ENCODE data around the gene NTHL1.

Gene NTHL1

DNA sequence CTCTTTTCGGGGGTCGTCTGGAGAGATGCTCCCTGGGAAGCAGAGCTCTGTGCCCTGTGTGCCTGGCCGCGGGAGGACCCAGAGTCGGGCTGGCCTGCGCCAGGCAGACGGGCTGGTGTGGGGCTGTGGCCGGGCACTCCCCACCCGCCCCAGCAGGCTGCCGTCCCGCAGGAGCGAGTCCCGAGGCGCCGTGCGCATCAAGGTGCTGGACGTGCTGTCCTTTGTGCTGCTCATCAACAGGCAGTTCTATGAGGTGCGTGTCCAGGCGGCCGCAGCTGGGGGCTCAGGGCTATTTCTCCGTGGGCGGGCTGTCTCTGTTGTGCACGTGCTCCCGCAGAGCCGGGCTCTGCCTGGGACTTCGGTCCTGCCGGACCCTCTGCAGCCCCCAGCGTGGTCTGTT lies 15.2 kb upstream of the NTHL1 start:
- DNase-seq, result no peak

DNA sequence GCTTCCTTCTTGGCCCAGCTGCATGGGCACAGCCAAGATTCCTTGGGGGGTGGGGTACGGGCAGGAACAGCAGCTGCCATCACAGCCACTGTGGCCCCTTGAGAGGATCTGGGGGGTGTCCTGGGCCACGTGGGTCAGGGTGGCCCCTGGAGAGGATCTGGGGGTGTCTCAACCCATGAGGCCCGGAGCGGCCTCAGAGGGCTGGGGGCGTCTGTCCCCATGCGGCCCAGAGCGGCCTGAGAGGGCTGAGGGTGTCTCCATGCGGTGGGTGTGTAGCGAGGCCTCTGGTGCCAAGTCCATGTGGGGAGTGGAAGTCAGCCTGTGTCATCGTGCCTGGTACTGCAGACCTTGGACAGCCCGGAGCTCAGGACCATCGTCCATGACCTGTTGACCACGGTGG lies 13.9 kb upstream of the NTHL1 start:
- DNase-seq, result no peak

DNA sequence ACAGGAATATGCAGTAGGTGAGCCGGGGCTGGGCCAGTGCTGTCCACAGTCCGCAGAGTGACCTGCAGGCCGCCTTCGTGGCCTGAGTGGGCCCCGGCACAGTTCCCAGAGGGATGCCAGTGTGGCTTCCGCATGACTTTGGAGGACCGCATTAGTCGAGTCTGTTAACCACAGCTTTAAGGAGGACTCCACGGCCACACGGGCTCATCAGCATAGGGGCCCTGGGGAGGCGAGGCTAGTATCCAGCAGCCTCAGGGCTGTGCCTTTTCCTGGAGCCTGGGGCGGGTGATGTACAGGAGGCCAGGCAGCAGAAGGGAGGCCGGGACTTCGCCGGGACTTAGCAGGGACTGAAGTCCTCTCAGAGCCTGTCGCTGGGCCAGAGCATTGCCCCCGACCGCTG lies 13.4 kb upstream of the NTHL1 start:
- no peak for DNase-seq

DNA sequence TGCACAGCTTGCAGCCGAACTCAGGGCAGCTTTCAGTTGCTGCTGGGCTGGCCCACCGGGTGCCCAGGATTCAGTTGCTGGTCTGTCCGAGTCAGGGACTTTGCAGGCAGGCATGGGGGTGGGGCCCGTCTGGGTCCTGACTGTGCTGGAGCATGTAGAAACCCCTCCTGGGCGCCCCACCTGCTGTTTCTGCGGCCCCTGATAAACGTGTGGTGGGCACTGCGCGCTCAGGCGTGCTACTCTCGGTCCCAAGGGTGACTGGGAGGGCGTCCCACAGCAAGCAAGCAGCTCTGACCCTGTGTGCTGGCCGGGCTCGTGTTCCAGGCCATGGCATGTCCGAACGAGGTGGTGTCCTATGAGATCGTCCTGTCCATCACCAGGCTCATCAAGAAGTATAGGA lies 12.7 kb upstream of the NTHL1 start:
- DNase-seq, result no peak

DNA sequence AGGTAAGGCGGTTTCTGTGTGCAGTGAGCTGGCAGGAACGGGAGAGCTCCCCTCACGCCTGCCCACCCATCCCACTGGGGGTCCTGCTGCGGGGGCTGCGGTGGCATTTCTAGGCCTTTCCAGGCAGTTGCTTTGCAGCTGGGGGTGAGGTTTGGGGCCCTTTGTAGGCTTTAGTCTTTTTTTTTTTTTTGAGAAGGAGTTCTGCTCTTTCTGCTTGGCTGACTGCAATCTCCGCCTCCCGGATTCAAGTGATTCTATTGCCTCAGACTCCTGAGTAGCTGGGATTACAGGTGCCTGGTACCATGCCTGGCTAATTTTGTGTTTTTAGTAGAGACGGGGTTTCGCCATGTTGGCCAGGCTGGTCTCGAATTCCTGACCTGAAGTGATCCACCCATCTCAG lies 11.2 kb upstream of the NTHL1 start:
- DNase-seq, result no peak

DNA sequence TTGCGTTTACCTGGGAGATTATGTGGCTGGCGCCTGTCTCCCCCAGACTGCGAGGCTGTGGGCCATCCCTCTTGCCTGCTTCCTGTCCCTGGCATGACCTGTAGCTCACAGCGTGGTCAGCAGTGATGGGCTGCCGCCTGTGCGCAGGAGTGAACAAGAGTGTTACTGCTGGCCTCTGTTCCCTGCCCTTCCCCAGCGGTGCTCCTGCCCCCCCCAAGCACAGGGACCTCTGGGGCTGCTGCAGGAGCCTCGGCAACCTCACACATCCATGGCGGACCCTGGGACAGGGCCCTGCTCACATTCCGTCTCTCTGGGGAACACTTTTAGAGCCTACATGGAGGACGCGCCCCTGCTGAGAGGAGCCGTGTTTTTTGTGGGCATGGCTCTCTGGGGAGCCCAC lies 10.8 kb upstream of the NTHL1 start:
- no peak for DNase-seq

DNA sequence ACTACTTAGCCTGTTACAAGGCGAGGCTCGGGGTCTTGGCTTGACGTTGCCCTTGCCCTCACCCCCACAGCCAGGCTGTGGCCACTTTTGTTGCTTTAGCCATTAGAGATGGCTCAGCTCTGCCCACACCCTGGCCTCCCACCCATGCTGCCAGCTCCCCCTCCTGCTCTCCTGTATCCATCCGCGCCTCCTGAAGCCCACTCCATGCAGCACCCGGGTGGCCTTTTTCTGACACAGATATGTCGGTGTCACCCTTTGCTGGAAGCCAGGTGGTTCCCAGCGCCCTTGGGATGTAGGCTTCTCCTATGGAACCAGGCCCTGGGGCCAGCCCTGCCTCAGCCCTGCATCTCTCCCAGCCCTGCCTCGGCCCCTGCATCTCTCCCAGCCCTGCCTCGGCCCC lies 9.8 kb upstream of the NTHL1 start:
- DNase-seq, result no peak

GRCh38 chr16:2056681-2057407 lies 9.2 kb upstream of the NTHL1 start:
- no peak for DNase-seq

DNA sequence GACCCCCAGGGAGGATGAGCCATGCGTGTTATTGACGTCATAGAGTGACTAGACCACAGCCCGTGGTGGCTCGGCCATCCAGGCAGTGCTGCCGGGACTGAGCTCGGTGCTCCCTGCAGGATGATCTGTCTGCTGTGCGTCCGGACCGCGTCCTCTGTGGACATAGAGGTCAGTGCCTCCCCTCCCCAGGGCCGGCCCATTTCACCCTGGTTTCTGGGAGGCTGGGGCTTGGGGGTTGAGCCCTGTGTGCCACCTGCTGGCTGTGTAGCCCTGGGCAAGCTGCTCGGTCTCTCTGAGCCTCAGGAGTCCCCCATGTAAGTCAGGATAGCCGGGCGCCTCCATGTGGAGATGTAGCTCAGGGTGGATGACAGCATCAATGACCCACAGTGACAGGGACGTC lies 8.4 kb upstream of the NTHL1 start:
- DNase-seq, result no peak

DNA sequence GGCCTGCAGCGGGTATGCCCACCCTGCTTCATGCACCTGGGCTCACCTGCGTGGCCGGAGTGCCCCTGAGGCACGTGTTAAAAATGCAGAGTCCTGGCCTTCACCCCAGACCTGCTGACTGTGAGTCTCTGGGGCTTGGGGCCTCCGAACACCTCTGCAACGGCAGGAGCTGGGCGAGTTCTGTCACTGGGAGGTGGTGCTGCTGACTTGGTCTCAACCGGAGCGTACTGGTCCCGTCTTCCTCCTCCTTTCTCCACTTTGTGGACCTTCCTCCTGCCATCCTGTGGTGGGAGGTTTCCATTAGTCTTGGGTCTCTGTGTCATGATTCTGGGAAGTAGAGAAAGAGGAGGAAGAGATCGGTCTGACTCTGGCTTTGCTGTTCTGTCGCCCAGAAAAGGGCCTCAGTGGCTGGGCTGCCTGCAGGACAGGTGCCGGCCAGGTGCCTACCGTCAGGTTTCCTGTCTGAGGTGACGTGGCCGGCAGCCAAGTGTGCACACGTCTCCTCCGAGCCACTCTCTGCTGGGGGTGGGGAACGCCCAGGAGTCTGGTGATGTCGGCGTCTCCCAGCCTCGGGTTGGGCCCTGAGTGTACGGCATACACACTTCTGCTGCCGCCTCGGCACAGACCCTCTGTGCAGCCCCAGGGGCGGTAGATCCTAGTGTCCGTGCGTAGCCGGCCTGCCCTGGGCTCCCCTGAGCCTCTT lies 7.1 kb upstream of the NTHL1 start:
- no peak for DNase-seq

- DNase-seq, result no peak
These were observed 6.3 kb upstream of the NTHL1 start for GRCh38 chr16:2053897-2054296.

- no peak for DNase-seq
These were observed 5.6 kb upstream of the NTHL1 start for GRCh38 chr16:2053211-2053610.

GRCh38 chr16:2048116-2048543 lies 496 bp upstream of the NTHL1 start:
- DNase-seq, result no peak

DNA sequence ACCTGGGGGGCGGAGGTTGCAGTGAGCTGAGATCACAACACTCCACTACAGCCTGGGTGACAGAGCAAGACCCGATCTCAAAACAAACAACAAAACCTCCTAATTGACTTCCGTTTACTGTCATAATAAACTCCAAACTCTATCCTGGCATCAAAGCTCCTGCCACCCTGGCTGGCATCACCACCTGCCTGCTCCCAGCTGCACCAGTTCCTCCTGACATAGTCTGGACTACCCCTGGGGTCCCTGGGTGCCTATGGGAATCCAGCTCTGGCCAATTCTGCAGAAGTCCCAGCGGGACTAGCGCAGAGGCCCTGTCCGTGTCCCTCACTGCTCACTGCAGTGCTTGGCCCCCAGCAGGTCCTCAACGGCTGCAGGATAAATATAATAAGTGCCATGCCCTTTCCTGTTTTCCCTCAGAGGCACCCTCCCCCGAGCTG lies 723 bp downstream of the NTHL1 start:
- no peak for DNase-seq

DNA sequence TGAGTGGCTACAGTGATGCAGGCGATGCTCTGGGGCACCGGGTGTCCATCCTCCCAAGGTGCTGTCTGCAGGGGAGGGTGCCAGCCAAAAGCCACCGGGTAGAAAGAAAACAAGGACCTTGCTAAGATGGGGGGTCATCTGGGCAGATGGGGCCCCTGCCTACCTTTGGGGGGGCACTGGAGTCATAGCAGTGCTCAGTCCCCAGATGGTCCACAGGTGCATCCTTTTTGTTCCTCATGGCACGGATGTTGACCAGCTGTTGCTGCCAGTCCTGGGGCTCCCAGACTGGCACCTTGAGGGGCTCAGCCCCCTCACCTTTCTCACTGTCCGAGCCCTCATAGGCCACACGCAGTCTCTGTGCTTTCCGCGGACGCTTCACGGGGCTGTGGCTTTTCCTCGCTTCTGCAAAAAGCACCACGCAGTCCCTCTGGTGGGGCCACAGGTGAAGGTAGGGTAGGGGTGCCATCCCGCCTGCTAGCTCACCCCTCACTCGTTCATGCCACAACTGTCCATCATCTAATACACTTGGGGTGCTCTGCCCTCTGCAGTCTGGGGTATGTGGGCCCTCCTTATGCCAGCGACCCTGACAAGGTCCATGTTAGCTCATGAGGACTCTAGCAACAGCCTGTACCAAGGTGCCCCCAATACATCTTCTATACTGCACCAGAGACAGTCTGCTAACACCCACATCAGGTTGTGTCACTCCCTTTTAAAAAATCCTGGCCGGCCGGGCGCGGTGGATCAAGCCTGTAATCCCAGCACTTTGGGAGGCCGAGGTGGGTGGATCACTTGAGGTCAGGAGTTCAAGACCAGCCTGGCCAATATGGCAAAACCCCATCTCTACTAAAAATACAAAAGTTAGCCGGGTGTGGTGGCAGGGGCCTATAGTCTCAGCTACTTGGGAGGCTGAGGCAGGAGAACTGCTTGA lies 1.4 kb downstream of the NTHL1 start:
- DNase-seq, result no peak

- no peak for DNase-seq
These were observed 3.1 kb downstream of the NTHL1 start for GRCh38 chr16:2044541-2044940.

DNA sequence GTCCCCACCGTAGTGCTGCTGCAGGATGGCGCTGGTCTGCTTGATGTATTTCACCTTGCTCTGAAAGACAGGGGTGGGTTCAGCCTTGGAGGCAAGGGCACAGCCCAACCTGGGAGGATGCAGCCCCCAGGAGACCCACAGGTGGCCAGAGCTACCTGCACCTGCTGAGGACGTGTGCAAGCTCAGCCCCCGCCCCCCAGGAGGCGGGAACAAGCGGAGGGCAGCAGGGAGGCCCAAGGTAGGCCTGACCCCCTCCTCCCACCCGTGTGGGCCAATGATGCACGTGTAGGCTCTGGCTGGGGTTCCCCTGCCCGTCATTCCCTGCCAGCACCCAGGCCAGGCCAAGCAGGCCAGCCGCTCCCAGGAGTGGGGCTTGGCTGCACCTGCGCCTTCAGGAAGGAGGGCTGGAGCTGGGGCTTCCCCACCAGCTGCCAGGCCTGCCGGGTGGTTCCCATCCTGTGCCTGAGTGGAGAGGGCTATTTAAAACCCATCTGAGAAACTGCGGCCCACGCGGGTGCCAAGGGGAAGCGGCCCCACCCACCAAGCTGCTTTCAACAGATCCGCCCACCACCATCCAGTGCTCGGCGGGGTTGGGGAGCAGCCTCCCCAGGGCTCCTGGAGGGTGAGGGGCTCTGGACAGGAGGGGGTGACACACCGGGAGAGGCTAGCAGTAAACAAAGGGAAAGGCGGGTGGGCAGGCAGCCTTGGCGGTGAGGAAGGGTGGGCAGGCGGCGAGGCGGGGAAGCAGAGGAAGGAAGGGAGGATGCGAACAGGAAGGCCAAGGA lies 3.8 kb downstream of the NTHL1 start:
- DNase-seq, result no peak

GRCh38 chr16:2042986-2043666 lies 4.5 kb downstream of the NTHL1 start:
- DNase-seq, result no peak

DNA sequence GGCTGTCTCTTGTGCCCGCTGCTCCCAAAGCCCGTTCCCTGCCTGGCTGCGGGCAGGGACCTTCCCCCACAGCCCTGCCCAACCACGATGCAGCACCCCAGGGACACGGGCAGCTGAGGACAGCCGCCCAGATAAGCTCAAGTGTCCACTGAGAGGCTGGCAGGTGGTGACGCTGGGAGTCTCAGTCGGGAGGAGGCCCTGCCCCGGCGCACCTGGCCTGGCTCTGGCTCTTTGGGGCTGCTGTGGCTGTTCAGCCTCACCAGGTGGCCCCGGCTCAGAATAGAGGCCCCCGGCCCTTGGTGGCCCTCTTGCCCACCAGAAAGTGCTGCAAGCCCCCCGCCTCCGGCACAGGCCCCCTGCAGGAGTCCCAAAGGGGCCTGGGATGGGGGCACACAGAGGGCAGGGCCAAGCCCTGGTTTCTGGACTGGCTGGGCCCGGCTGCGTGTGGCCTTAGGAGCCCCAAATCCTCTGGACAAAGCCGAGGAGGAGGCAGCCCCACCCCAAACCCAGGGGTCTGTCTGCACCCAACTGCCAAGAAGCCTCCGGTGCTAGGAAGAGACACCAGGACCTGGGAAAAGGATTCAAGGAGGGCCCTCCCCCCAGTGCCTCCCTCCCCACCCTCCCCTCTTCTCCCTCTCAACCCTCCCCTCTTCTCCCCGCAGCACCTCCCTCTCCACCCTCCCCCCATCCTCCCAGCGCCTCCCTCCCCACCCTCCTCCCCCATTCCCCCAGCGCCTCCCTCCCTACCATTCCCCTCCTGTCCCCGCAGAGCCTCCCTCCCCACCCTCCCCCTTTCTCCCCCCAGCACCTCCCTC lies 5.3 kb downstream of the NTHL1 start:
- DNase-seq, result no peak

- no peak for DNase-seq
These were observed 6.7 kb downstream of the NTHL1 start for GRCh38 chr16:2040787-2041522.

Data from HCEC 1CT (cell line).